Caki2 (cell line): ENCODE data around the gene CX3CR1. TPM values are rescaled to one million over a fixed set of nuclear protein-coding genes. Genes with fewer than 3 reads are reported as not detected.

Experiments used
- DNase-seq: peaks from one replicate; pipeline ENCODE4 v3.0.0-alpha.2; 2015; ENCODE audit warnings: low read depth
- in situ Hi-C: cut with HindIII; loops from 2 replicates; pipeline ENCODE4 v1.10.0; 2016; ENCODE audit warnings: low sequenced_read_pairs, low pct_unique_long_range_greater_than_20kb, mixed read lengths
- total RNA-seq: library from RNA; depleted of rRNA; stranded (reverse); fragments of >200 nt; shearing (Covaris generic); gene quantifications from 2 replicates; pipeline ENCODE4 v1.2.3, GENCODE V29; 2014; ENCODE audit warnings: low replicate concordance

Gene CX3CR1
- total RNA-seq, 1 experiment from 2014 or later: not detected

DNA sequence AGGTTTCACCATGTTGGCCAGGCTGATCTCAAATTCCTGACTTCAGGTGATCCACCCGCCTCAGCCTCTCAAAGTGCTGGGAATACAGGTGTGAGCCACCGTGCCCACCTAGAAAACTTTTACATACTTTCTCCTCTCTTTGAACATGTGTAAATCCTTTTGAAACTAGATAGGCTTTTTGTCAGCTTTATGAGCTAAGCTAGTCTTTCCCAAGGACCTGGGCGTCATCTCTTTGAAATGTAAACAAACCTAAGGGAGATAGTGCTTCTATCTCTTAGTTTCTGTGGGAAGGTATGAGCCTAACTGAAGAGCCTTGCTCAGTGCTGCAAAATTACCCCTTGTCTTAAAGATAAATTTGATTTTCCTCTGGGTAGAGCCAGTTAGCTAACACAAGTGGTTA is 4.8 kb downstream of the CX3CR1 start:
- in situ Hi-C loops: no loop called here

DNA sequence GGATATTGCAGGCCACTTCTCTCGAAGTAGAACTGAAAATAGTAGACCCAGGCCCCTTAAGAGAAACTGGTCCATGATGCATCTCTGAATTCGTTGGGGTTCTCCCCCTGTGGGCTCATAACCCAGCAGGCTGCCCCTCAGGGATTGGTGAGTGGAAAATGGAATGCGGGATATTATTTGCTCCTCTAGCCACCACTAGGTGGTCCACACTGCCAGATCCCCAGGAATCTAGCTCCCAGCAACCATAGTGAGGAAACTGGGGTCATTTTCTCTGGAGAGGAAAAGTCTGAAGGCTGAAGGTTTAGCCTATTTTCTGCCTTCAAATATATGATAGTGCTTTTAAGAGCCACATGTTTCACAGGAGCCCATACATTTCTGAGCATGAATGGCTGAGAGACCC is 6.7 kb downstream of the CX3CR1 start:
- DNase-seq: no peak
- in situ Hi-C loops: no loop called here

More for the DNA sequence above, 4.8 kb downstream of the CX3CR1 start:
- DNase-seq: no peak

DNA sequence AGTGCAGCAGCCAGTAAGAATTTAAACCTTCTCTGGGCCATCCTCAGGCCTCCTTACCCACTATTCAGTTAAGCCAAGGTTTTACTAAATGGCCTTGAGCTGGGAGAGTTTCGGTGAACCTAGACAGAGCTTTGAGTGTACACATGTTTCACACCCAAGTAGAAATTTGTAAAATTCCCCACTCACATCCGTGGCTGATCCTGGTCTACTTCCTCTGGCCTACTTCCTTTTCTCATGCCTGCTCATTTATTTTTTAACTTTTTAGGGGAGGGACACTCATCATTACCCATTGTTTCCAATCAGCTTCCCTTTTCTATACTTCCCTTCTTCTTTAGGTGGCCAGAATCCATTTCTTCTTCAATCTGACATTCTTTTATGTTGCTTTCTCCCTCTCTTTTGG is 7.6 kb downstream of the CX3CR1 start:
- DNase-seq: no peak
- in situ Hi-C loops: no loop called here

DNA sequence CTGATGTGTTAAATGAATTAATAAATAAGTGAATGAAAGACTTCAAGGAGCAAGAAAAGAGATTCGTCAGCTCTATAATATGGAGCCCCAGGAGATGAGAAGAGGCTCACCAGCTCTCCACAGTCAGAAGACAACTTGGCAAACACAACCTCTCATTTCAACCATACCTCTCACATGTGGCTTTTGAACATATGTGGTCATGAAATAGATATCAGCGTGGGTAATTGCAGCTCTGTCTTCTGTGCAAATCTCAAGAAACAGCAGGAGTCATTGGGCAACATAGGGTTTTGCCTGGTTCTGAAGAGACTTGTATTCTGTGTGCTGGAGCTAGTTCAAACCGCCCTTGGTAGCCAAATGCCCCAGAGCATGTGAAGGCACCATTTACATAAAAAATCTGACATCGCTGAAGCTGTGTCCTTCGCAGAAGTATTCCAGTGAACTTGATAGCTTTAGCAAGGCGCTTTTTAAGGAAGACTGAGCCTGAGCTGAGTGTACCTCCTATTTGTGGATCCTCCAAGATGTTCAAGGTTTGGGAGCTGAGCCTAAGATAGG is 8.4 kb downstream of the CX3CR1 start:
- no peak for DNase-seq
- in situ Hi-C loops: no loop called here

DNA sequence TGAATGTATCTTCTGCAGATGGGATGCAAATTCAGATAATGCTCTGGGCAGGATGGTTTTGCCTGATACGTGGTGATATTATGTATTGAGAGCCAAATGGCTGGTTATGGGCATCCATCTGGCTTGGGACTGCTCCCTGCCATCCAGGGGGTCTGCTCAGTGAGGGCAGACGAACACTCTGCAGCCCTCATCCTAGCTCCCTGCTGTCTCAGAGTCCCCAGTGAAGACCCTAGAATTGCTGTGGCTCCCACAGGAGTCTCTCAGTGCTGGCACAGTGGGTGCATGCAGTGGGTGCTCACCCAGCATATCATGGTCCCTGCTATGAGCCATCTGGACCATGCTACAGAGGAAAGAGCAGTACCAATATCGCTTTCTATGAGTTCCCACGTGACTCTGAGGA is 10.3 kb downstream of the CX3CR1 start:
- in situ Hi-C loops: no loop called here
- DNase-seq: no peak

DNA sequence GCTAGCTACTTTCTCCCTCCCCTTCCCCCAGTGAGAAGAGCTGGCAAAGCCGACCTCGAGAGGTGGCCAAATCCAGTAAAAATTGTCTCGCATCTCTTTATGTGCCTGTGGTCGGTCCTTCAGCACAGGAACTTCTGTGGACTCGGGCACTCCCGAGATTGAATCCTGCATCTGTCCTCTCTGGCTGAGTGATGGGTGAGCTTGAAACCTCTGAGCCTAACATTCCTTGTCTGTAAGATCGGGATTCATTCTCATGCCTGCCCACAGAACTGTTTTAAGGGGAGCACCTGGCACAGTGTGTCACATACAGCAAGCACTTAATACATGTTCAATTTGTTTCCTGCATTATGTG is 11.3 kb downstream of the CX3CR1 start:
- in situ Hi-C loops: no loop called here
- no peak for DNase-seq

DNA sequence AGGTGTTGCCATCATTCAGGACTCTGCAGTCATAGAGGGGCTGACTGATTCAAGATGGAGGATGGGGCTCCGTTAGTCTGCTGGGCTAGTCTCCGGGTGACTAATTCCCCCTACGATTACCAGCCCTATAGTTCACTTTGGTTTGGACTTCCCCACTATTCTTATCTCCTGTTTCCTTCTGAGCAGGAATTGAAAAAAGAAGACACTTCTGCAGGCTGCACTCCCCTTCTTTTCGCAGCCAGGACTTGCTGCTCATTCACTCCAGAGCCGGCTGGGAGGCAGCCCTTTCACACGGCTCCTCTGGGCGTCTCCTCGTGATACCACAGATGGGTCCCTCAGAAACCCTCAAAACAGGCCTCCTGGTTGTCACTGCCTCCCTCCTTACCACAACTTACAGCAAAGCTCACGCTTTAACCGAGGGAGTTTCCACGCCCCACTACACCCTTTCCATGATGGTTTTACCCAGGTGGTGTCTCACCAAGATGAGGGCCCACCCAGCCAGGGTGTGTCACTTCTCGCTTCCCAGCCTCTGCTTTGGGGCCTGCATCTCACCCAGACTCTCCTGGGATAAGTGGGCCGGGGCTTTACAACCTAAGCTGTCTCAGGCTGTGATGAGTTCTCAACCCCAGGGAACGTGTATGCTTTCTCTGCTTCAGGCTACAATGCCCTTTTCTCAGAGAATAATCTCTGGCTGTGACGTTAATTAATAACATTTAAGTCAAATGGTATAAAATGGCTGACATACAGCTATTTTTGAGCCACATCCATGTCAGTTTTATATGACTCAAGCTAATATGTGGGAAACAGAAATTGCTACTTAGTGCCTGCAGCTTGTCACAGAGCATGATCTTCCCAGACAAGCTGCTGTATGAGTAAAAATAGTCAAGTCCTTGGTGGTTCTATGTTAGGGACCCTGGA is 11.9 kb downstream of the CX3CR1 start:
- in situ Hi-C loops: no loop called here

DNA sequence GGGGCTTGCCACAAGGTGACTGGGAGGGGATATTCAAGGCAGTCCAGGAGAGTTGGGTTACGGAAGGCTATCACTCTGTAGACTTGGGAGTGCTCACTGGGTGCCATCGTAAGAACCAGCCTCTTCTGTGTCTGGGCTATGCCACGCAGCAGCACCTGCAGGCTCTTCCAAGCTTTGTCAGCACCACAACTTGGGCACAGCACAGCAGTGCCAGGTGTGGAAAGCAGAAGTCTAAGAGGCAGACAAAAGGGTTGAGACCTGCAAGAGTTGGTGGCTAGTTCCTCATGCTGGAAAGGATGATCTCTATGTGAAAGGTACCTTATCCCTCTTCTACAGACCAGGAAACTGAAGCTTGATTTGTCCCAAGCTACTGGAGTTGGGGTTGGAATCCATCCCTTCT is 15.8 kb downstream of the CX3CR1 start:
- no peak for DNase-seq
- in situ Hi-C loops: no loop called here

More for the DNA sequence above, 11.9 kb downstream of the CX3CR1 start:
- no peak for DNase-seq

DNA sequence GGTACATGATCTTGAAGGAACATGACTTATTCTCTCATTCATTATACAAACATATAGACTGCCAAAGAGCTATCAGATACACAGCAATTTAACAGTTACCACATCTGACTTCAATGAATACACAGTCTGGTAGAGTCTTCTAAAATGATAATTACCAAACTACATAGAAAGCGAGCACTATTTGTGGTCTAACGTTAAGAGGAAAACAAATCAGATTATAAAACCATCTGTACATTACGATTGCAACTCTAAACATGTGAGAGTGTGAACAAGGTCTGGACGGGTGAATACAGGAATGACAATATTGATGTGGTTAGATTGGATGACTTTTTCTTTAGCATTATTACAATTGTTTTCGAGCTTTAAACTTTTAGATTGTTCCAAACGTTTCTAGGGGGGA is 16.3 kb downstream of the CX3CR1 start:
- in situ Hi-C loops: no loop called here
- DNase-seq: no peak

DNA sequence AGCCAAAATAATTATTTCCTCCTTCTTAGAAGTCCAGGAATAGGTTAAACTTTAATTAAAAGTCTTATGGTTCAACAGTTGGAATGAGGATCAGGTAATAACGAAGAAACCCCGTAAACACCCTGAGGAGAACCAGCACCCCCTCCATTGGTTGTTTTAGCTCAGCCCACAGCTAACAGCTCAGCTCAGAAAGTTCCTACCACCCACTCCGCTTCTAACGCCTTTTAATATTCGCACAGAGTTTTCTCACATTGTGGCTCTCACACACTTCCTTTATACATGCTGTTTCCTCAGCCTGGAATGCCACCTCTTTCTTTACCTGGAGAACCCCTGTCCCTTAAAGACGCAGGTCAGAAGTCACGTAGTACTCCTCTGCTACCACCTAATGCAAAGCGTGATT is 17.0 kb downstream of the CX3CR1 start:
- in situ Hi-C loops: no loop called here
- no peak for DNase-seq

DNA sequence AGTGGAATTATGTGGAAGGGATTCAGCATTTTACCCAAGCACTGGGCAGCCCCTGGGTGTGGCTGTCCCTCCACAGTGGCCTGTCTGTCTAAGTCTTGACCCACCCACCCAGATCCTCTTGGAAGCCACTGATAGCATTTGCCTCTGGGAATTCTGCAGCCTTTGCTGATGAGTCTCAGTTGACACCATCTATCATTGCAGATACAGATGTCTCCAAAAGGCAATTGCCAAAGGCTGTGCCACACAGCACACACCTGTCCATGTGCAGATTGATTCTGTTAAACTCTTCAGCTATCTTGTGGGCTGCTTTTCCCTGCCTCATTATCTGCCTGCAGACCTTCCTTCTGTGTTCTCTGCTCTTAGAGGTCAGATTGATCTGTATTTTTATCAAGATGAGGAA is 18.1 kb downstream of the CX3CR1 start:
- in situ Hi-C loops: no loop called here
- DNase-seq: no peak

DNA sequence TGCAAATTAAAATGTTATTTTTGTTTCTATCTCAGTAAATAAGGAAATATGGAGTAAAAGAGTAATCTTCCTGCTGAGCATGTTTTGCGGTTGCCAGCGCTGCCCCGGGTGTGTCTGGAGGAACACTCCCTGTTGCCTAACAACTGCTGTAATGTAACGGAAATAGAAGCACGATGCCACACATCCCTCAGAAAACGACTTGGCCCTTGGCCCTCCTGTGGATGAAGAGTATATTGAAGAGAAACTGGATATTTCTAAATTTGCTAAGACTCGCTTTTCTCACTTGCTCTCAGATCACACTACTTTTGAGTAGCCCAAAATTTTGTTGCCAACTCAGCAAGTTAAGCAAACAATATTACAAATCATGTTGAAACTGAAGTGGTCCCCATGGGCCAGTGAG is 18.9 kb downstream of the CX3CR1 start:
- DNase-seq: peak; percentile 19
- in situ Hi-C loops: no loop called here

DNA sequence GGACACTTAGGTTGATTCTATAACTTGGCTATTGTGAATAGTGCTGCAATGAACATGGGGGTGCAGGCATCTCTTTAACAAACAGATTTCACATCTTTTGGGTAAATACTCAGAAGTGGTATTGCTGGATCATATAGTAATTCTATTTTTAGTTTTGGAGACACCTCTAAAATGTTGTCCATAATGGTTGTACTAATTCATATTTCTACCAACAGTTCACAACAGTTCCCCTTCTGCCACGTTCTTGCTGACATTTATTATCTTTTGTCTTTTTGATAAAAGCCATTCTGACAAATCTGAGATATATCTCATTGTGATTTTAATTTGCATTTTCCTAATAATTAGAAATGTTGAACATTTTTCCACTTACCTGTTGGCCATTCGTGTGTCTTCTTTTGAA is 19.5 kb downstream of the CX3CR1 start:
- no peak for DNase-seq
- in situ Hi-C loops: no loop called here

DNA sequence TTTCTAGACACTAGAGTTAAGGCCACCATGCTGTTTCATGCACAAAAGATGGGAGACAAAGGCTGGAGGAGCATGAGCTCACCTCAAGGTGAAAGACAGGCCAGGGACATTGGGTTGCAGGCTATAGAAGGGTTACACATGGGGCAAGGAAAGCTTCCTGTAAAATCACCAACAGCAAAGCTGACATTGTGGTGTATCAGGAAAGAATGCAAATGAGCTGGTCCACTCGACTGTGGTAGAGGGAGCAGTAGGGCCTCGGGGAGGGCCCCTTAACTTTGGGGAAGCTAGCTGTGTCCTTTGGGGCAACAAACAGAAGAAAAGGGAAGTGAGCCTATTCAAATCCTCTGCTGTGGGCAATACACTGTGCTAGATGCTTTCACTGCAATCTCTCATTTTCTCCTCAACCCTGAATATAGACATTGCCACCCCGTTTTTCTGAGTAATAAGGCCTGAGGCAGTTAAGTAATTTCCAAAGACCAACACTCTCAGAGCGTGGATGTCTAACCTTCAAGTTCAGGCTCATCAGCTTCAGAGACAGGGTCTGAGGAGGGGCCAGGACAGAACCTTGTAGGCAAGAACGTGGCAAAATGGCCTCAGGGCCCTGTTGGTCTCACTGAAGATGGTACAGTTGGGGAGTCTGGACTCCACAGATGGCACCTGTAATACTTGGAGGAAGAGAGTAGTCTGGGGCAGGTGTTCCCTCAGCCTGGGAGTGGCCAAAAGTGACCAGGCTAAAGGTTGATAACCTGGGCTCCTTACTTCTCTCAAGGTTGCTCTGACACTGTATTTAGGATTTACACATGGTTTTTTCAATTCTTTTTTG is 24.1 kb downstream of the CX3CR1 start:
- no peak for DNase-seq
- in situ Hi-C loops: no loop called here

DNA sequence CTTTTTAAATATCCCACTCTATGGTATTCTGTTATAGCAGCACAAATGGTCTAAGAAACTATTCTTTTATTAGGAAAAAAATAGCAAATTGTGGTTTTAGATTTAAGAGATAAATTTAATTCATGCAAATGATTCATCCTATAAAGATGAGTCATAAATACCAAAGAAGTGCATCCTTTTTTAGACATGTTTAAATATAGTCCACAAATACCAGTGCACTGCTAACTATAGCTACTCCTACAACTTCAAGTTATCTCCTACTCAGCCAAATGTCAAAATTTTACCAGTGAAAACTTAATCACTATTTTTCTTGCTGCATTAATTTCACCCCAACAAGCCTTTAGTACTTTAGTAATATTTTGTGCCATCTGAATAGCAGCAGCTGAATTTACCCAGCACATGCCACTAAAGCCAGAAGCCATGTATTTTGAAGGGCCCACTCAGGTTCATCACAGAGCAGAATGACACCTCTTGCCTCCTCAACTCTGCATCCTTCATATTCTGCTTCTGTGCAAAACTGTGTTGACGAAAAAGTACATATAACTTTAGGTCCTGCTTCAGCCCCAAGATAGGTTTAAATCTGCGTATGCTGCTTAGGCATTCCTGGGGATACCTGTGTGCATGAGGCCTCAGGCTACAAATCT is 24.9 kb downstream of the CX3CR1 start:
- in situ Hi-C loops: no loop called here
- no peak for DNase-seq

DNA sequence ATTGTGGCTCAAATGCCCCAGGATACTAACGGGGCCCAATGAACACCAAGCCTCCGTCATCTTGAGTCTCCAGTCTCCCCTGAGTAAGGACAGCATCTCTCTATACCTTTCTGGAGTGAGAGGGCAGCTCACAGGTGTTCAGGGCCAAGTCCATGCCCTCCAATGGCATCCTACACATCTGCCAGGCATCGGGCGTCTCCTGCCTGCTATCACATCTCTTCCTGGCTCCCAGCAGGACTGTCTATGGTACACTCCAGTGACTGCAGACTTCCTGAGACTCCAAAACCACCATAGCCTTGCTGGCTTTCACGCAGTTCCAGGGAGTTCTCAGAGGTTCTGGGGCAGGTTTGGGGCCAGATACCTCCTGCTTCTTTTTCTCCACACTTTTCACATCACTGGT is 28.3 kb downstream of the CX3CR1 start:
- in situ Hi-C loops: no loop called here
- DNase-seq: no peak

DNA sequence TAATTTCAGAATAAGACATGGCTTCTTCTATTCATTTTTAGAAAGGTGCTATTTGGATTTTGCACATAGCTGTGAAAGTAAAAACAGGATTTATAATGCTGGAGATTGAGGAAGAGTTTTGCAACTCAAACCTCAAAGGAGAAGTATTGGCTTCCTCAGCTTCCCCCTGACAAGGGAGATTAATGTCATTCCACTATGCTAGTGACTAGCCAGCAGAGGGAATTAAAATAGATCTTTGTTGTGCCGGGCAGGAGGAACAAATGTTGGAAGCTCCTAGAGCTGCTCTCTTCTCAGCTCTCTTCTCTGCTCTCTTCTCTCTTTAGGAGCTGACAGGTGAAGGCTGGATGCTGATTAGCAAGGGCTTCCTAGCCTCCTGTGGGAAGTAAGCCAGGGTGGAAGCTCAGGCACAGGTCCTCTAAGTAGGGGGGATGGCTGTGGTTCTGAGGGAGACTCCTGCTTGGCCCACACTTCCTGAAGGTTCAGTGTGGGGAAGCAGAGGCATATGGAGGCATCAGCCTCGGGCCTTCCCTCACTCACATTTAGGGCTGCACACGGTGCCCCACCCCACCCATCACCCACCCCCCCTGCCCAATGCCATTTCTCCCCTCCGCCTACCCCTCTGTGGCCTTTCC is 29.6 kb downstream of the CX3CR1 start:
- in situ Hi-C loops: no loop called here
- no peak for DNase-seq

DNA sequence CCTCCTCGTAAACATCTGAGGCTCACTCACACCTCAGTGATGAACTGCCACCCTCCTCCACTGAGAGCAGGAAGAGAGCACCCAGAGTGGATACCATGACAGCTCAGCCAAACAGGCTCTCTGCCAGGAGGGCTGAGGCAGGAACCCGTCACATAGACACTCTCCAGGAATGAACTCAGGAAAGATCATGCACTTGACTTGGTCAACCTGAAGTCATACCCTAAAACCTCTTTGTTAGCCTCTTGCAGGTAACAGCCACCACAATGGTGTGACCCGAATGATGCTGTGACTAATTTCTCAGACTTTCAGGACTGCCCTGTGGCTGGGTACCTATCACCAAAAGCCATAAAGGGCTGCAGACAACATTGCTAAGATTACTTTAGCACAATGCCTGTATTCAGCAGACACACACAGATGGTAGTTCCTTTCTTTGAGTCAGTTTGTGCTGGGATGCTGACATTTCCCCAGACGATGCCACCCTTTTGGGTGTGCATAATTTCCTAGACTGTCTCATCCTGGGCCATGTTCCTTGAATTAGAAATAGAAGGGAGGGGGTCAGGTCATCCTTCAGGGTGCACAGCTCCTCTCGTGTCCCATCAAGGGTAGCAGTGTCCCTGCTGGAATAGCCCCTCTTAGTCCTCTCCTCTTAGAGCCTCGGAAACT is 30.3 kb downstream of the CX3CR1 start:
- in situ Hi-C loops: no loop called here

More for the DNA sequence above, 30.3 kb downstream of the CX3CR1 start:
- DNase-seq: no peak
